ENCODE measurements around the gene SYTL3. TPM values are rescaled to one million over a fixed set of nuclear protein-coding genes. Genes with fewer than 3 reads are reported as not detected.
A peak's percentile ranks its signal among the peaks of the same experiment; 100 is the strongest.

Gene SYTL3
- total RNA-seq, 3 donors from 2014 or later (not counting 1 experiment from before 2014, with no cell fraction given): 84.1 to 143 (median 89.0) TPM

DNA sequence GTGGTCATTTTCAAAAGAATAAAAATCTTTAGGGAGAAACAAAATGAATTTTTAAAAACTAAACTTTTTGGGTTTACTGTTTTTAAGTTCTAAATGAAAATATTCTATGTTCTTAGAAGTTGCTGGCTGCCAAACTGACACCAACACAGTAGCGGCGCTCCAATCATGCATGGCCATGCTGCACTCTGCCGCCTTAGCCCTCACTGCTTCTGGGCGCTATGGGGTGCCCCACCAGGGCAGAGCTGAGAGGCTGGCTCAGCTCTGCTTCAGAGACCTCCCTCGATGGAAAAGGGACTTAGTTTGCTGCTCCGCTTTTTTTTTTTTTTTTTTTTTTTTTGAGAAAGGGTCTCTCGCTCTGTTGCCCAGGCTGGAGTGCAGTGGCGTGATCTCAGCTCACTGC is 148.5 kb downstream of the SYTL3 start:
- peaks cover 3% of the 10 kb centered on the region for H3K36me3 ChIP-seq (ENCODE audit: control insufficient read depth, insufficient read depth, low read length)
- DNase-seq (no peak), ATAC-seq (no peak)
- H3K4me1 Mint-ChIP-seq: peaks cover 70 to 71% of the 10 kb centered on the region in 2 donors
- H3K27ac Mint-ChIP-seq: no peak overlapping the region
- no peaks in the 10 kb centered on the region for H3K27me3 ChIP-seq (ENCODE audit: control insufficient read depth, insufficient read depth, low read length)
- no peak overlapping the region for H3K4me3 Mint-ChIP-seq
- no peak overlapping the region for H3K4me3 ChIP-seq (ENCODE audit: low read length)
- H3K36me3 Mint-ChIP-seq: no peaks in the 10 kb centered on the region
- no peaks in the 10 kb centered on the region for H3K27me3 Mint-ChIP-seq (ENCODE audit: low read depth in 2 of 2)
- no peak overlapping the region for H3K27ac ChIP-seq (ENCODE audit: low read length)
- intact Hi-C loops (cut with micrococcal nuclease): loop anchor here (2.0 kb wide), 1 partner anchor 106 kb away; no protein-coding TSS in a partner anchor
- no peaks in the 10 kb centered on the region for H3K9me3 ChIP-seq (ENCODE audit: control insufficient read depth, insufficient read depth, low read length)
- peaks cover 53% of the 10 kb centered on the region for H3K4me1 ChIP-seq (ENCODE audit: control insufficient read depth, insufficient read depth, low read length)
- WGBS (ENCODE audit: insufficient coverage): 91% methylated on average over 5 of the region's 8 CpGs
- H3K9me3 Mint-ChIP-seq: no peaks in the 10 kb centered on the region
- TF ChIP-seq, protein P1, sequence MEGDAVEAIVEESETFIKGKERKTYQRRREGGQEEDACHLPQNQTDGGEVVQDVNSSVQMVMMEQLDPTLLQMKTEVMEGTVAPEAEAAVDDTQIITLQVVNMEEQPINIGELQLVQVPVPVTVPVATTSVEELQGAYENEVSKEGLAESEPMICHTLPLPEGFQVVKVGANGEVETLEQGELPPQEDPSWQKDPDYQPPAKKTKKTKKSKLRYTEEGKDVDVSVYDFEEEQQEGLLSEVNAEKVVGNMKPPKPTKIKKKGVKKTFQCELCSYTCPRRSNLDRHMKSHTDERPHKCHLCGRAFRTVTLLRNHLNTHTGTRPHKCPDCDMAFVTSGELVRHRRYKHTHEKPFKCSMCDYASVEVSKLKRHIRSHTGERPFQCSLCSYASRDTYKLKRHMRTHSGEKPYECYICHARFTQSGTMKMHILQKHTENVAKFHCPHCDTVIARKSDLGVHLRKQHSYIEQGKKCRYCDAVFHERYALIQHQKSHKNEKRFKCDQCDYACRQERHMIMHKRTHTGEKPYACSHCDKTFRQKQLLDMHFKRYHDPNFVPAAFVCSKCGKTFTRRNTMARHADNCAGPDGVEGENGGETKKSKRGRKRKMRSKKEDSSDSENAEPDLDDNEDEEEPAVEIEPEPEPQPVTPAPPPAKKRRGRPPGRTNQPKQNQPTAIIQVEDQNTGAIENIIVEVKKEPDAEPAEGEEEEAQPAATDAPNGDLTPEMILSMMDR (IDR thresholded peaks at IDR 0.05): no peak

DNA sequence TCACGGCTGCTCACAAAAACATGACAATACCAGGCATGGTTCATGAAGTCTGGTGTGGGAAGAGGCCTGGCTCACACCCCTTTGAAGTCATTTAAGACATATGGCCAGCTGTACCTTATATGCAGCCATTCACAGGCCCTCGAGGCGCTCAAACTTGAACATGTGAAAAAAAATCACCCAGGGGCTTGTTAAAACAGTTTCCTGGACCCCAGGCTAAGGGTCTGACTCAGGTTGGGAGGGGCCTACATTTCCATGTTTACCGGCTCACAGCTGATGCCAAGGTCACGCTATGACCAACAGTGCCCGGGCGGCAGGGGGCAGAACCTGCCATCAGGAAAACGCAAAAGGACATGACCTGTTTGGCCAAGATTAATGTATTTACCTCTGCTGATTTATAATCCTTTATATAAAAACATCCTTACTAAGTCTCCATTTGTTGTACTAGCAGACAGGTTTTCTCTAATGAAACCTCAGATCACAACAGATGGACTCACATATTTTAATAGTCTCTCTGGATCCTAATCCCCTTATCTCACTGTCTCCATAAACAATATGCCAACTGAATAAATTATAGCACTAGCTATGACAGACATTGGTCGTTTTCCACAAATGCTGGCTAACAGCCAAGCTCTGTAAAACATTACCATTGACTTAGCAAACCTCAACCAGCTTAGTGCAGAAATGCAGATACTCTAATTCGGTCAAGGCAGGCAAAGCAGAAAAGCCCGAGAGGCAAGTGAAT is 149.4 kb downstream of the SYTL3 start:
- DNase-seq (no peak), ATAC-seq (no peak)
- no peak overlapping the region for H3K4me3 Mint-ChIP-seq
- no peaks in the 10 kb centered on the region for H3K27me3 Mint-ChIP-seq (ENCODE audit: low read depth in 2 of 2)
- H3K27me3 ChIP-seq (ENCODE audit: control insufficient read depth, insufficient read depth, low read length): no peaks in the 10 kb centered on the region
- H3K36me3 ChIP-seq (ENCODE audit: control insufficient read depth, insufficient read depth, low read length): peaks cover 3% of the 10 kb centered on the region
- H3K9me3 ChIP-seq (ENCODE audit: control insufficient read depth, insufficient read depth, low read length): no peaks in the 10 kb centered on the region
- peak overlapping the region; percentile 11 for H3K27ac ChIP-seq (ENCODE audit: low read length)
- peaks cover 49% of the 10 kb centered on the region for H3K4me1 ChIP-seq (ENCODE audit: control insufficient read depth, insufficient read depth, low read length)
- no peaks in the 10 kb centered on the region for H3K9me3 Mint-ChIP-seq
- no peaks in the 10 kb centered on the region for H3K36me3 Mint-ChIP-seq
- TF ChIP-seq, protein P1 (IDR thresholded peaks at IDR 0.05): no peak
- intact Hi-C loops (cut with micrococcal nuclease): loop anchor here (2.0 kb wide), 1 partner anchor 106 kb away; no protein-coding TSS in a partner anchor
- peaks cover 70 to 71% of the 10 kb centered on the region in 2 donors for H3K4me1 Mint-ChIP-seq
- WGBS (ENCODE audit: insufficient coverage): 68% methylated on average over 9 of the region's 11 CpGs
- no peak overlapping the region for H3K4me3 ChIP-seq (ENCODE audit: low read length)
- H3K27ac Mint-ChIP-seq: peak overlapping the region; percentile 6 to 49

DNA sequence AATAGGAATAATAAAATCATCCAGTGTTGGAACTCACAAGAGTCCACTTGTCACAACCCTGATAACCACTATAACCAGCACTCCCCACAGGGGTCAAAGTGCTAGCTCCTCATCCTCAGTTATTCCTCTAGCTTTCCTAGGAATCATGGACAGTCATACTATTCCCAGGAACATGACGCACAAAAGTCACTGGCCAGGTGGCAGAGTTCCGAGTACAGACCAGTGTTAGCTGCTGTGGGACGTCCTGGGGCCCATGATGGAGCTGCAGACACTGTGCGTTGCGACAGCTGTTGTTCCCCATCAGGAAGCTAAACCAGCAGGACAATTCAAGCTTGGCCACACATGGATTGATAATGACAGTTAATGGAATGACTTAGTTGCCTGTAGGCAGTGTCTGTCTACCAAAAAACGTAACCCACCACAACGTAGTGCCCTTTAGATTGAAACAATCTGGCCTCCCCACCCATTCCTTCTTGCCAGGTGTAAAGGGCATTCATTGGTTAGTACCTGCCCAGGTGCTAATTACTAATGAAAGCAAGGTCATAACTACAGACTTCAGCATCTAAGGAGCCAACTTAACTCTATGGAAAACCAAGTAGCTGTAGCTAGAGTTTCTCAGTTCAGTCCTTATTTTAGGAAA is 151.9 kb downstream of the SYTL3 start:
- peaks cover 72 to 74% of the 10 kb centered on the region in 2 donors for H3K4me1 Mint-ChIP-seq
- Histone ChIP-seq H3K9me3 (ENCODE audit: control insufficient read depth, insufficient read depth, low read length) (no peaks in the 10 kb centered on the region), H3K4me3 (ENCODE audit: low read length) (no peak overlapping the region), H3K27ac (ENCODE audit: low read length) (no peak overlapping the region), H3K27me3 (ENCODE audit: control insufficient read depth, insufficient read depth, low read length) (no peaks in the 10 kb centered on the region), H3K36me3 (ENCODE audit: control insufficient read depth, insufficient read depth, low read length) (peaks cover 3% of the 10 kb centered on the region), H3K4me1 (ENCODE audit: control insufficient read depth, insufficient read depth, low read length) (peaks cover 42% of the 10 kb centered on the region)
- no peaks in the 10 kb centered on the region for H3K36me3 Mint-ChIP-seq
- intact Hi-C loops (cut with micrococcal nuclease): loop anchor here (5.0 kb wide), 1 partner anchor 84 kb away; no protein-coding TSS in a partner anchor
- TF ChIP-seq, protein P1 (IDR thresholded peaks at IDR 0.05): no peak
- ATAC-seq: no peak
- H3K9me3 Mint-ChIP-seq: no peaks in the 10 kb centered on the region
- no peaks in the 10 kb centered on the region for H3K27me3 Mint-ChIP-seq (ENCODE audit: low read depth in 2 of 2)
- H3K27ac Mint-ChIP-seq: peak overlapping the region in 1 of 2 donors; percentile 91
- DNase-seq: no peak
- 93% methylated on average over 7 of the region's 7 CpGs for WGBS (ENCODE audit: insufficient coverage)
- no peak overlapping the region for H3K4me3 Mint-ChIP-seq
